HEK293 (cell line): ENCODE data around the gene CTSF.

Experiments
- CTCF ChIA-PET: fragments of 350-600 bp; formaldehyde crosslinking; extraction: SDS; loops from one replicate; lab custom pipeline; 2021; ENCODE audit warnings: antibody characterized with exemption; lab: Yijun Ruan, JAX
- POLR2A ChIA-PET: fragments of 300-600 bp; formaldehyde crosslinking; extraction: SDS; loops from one replicate; lab custom pipeline; 2020; ENCODE audit warnings: antibody characterized with exemption, inconsistent platforms; lab: Yijun Ruan, JAX
- H3K27ac ChIP-seq: fragments of 200-500 bp; sonication (Bioruptor generic); 2 replicates; pipeline ENCODE4 v1.5.1; 2014; ENCODE audit warnings: low read depth, low read length, control low read depth, inconsistent platforms; ENCODE audit errors: extremely low read depth
- H3K36me3 ChIP-seq, 2 experiments: fragments of 200-500 bp in 1 of 2; sonication (Bioruptor generic) in 1 of 2; 1 replicate in 1 of 2; 2 replicates in 1 of 2; pipeline ENCODE4 v1.5.1; 2014 to 2017; ENCODE audit warnings: inconsistent platforms in 2 of 2, low read length in 2 of 2; ENCODE audit not compliant: control insufficient read depth in 2 of 2, insufficient read depth in 1 of 2
- H3K4me1 ChIP-seq: fragments of 200-500 bp; sonication (Bioruptor generic); 2 replicates; pipeline ENCODE4 v1.5.1; 2014; ENCODE audit warnings: mild to moderate bottlenecking, low read length, inconsistent platforms; ENCODE audit not compliant: control insufficient read depth, insufficient read depth
- H3K4me3 ChIP-seq: 2 replicates; pipeline ENCODE4 v1.5.1; 2011; ENCODE audit warnings: low read depth, mild to moderate bottlenecking, control low read depth, low read length, moderate library complexity
- H3K9me3 ChIP-seq: fragments of 200-500 bp; sonication (Bioruptor generic); 2 replicates; pipeline ENCODE4 v1.5.1; 2014; ENCODE audit warnings: low read depth, low read length, inconsistent platforms; ENCODE audit not compliant: control insufficient read depth, insufficient read depth
- BCL11B ChIP-seq: fragments of 450-650 bp; formaldehyde crosslinking; IDR thresholded peaks from 2 replicates; pipeline ENCODE4 v1.5.1; 2016; ENCODE audit warnings: low read depth, missing biosample characterization, missing genetic modification characterization
- INSM2 ChIP-seq: fragments of 450-650 bp; formaldehyde crosslinking; IDR thresholded peaks from 2 replicates; pipeline ENCODE4 v1.5.1; 2016; ENCODE audit warnings: missing biosample characterization, missing genetic modification characterization
- MZF1 ChIP-seq: fragments of 450-650 bp; formaldehyde crosslinking; IDR thresholded peaks from 2 replicates; pipeline ENCODE4 v1.5.1; 2017; ENCODE audit warnings: missing biosample characterization, missing genetic modification characterization, borderline replicate concordance
- OSR2 ChIP-seq: fragments of 450-650 bp; formaldehyde crosslinking; IDR thresholded peaks from 2 replicates; pipeline ENCODE4 v1.5.1; 2016; ENCODE audit warnings: missing biosample characterization, missing genetic modification characterization
- PRDM1 ChIP-seq: fragments of 450-650 bp; formaldehyde crosslinking; IDR thresholded peaks from 2 replicates; pipeline ENCODE4; 2016; ENCODE audit warnings: missing biosample characterization, missing genetic modification characterization
- PRDM4 ChIP-seq: fragments of 450-650 bp; formaldehyde crosslinking; IDR thresholded peaks from 2 replicates; pipeline ENCODE4 v1.5.1; 2017; ENCODE audit warnings: missing biosample characterization, missing genetic modification characterization
- RBAK ChIP-seq: fragments of 450-650 bp; formaldehyde crosslinking; IDR thresholded peaks from 2 replicates; pipeline ENCODE4 v1.5.1; 2016; ENCODE audit warnings: missing biosample characterization, missing genetic modification characterization
- TRIM28 ChIP-seq: IDR thresholded peaks from 2 replicates; pipeline ENCODE4 v1.6.1; 2011; ENCODE audit warnings: low read length, control low read depth, borderline replicate concordance
- ZBTB1 ChIP-seq: fragments of 450-650 bp; formaldehyde crosslinking; IDR thresholded peaks from 2 replicates; pipeline ENCODE4 v1.5.1; 2016; ENCODE audit warnings: missing biosample characterization, missing genetic modification characterization
- ZBTB20 ChIP-seq: fragments of 450-650 bp; formaldehyde crosslinking; IDR thresholded peaks from 2 replicates; pipeline ENCODE4 v1.5.1; 2016; ENCODE audit warnings: missing biosample characterization, missing genetic modification characterization
- ZBTB48 ChIP-seq: fragments of 450-650 bp; formaldehyde crosslinking; IDR thresholded peaks from 2 replicates; pipeline ENCODE4 v1.5.1; 2016; ENCODE audit warnings: missing biosample characterization, missing genetic modification characterization
- ZBTB8A ChIP-seq: fragments of 450-650 bp; formaldehyde crosslinking; IDR thresholded peaks from 2 replicates; pipeline ENCODE4 v1.5.1; 2016; ENCODE audit warnings: missing biosample characterization, missing genetic modification characterization
- ZFHX2 ChIP-seq: fragments of 450-650 bp; formaldehyde crosslinking; conservative IDR thresholded peaks from 2 replicates; pipeline ENCODE4 v1.5.1; 2016; ENCODE audit warnings: missing biosample characterization, missing genetic modification characterization
- ZFP3 ChIP-seq: fragments of 450-650 bp; formaldehyde crosslinking; IDR thresholded peaks from 2 replicates; pipeline ENCODE4 v1.5.1; 2016; ENCODE audit warnings: low read depth, missing biosample characterization, missing genetic modification characterization
- ZNF112 ChIP-seq: fragments of 450-650 bp; formaldehyde crosslinking; IDR thresholded peaks from 2 replicates; pipeline ENCODE4 v1.5.0; 2017; ENCODE audit warnings: missing biosample characterization, missing genetic modification characterization
- ZNF132 ChIP-seq: fragments of 450-650 bp; formaldehyde crosslinking; IDR thresholded peaks from 2 replicates; pipeline ENCODE4 v1.5.1; 2017; ENCODE audit warnings: missing biosample characterization, missing genetic modification characterization, borderline replicate concordance
- ZNF174 ChIP-seq: fragments of 450-650 bp; formaldehyde crosslinking; IDR thresholded peaks from 2 replicates; pipeline ENCODE4 v1.5.0; 2017; ENCODE audit warnings: missing biosample characterization, mild to moderate bottlenecking, missing genetic modification characterization
- ZNF2 ChIP-seq: fragments of 450-650 bp; formaldehyde crosslinking; IDR thresholded peaks from 2 replicates; pipeline ENCODE4 v1.5.1; 2016; ENCODE audit warnings: missing biosample characterization, missing genetic modification characterization
- ZNF23 ChIP-seq: fragments of 450-650 bp; formaldehyde crosslinking; IDR thresholded peaks from 2 replicates; pipeline ENCODE4 v1.5.1; 2016; ENCODE audit warnings: missing biosample characterization, missing genetic modification characterization, borderline replicate concordance
- ZNF266 ChIP-seq: fragments of 450-650 bp; formaldehyde crosslinking; IDR thresholded peaks from 2 replicates; pipeline ENCODE4 v1.5.1; 2016; ENCODE audit warnings: missing biosample characterization, missing genetic modification characterization, low read depth
- ZNF391 ChIP-seq: fragments of 450-650 bp; formaldehyde crosslinking; IDR thresholded peaks from 2 replicates; pipeline ENCODE4 v1.5.1; 2016; ENCODE audit warnings: low read depth, missing biosample characterization, missing genetic modification characterization, borderline replicate concordance
- ZNF510 ChIP-seq: fragments of 450-650 bp; formaldehyde crosslinking; IDR thresholded peaks from 2 replicates; pipeline ENCODE4 v1.5.1; 2018; ENCODE audit warnings: mild to moderate bottlenecking, missing genetic modification characterization, missing biosample characterization; ENCODE audit not compliant: insufficient replicate concordance
- ZNF561 ChIP-seq: fragments of 450-650 bp; IDR thresholded peaks from 2 replicates; pipeline ENCODE4 v1.5.1; 2018; ENCODE audit warnings: missing biosample characterization, missing genetic modification characterization, borderline replicate concordance
- ZNF677 ChIP-seq: fragments of 450-650 bp; IDR thresholded peaks from 2 replicates; pipeline ENCODE4 v1.5.0; 2018; ENCODE audit warnings: missing biosample characterization, mild to moderate bottlenecking, missing genetic modification characterization, moderate library complexity
- ZNF785 ChIP-seq: fragments of 450-650 bp; formaldehyde crosslinking; IDR thresholded peaks from 2 replicates; pipeline ENCODE4 v1.5.1; 2016; ENCODE audit warnings: missing biosample characterization, missing genetic modification characterization
- ZNF830 ChIP-seq: fragments of 450-650 bp; IDR thresholded peaks from 2 replicates; pipeline ENCODE4 v1.5.0; 2018; ENCODE audit warnings: missing biosample characterization, missing genetic modification characterization, low read depth, mild to moderate bottlenecking, moderate library complexity

Gene CTSF

GRCh38 chr11:66569076-66569475 lies 670 bp upstream of the CTSF start:
- CTCF ChIA-PET, result interaction anchor here (1.4 kb wide), 1 partner anchor 21 kb away, joined by 6 read pairs; no protein-coding TSS in a partner anchor
- Histone ChIP-seq H3K4me1 (no peaks in the 10 kb centered on the region), H3K4me3 (no peak overlapping the region), H3K27ac (no peak overlapping the region), H3K9me3 (no peaks in the 10 kb centered on the region), H3K36me3 (no peaks in the 10 kb centered on the region)
- TF ChIP-seq ZNF785 (tag by site-specific recombination), result no peak
- no peak for TF ChIP-seq ZFHX2 (tag by site-specific recombination)
- TF ChIP-seq ZBTB48, result no peak
- TF ChIP-seq ZNF174 (tag by site-specific recombination), result no peak
- no peak for TF ChIP-seq ZNF830 (tag by site-specific recombination)
- TF ChIP-seq ZNF132, result no peak
- TF ChIP-seq RBAK (tag by site-specific recombination), result no peak
- no peak for TF ChIP-seq ZNF112
- no peak for TF ChIP-seq ZBTB8A (tag by site-specific recombination)
- no peak for TF ChIP-seq ZNF561 (tag by site-specific recombination)
- no peak for TF ChIP-seq ZNF23 (tag by site-specific recombination)
- no peak for TF ChIP-seq OSR2
- no peak for TF ChIP-seq ZNF2 (tag by site-specific recombination)
- TF ChIP-seq ZNF266 (tag by site-specific recombination), result no peak
- no peak for TF ChIP-seq PRDM1 (tag by site-specific recombination)
- POLR2A ChIA-PET, result interaction anchor here (0.7 to 1.1 kb wide), 2 partner anchors 23 to 321 kb away, joined by 3 to 4 read pairs; partner anchors contain the start of gene ZDHHC24

GRCh38 chr11:66567787-66568123 lies 651 bp downstream of the CTSF start:
- Histone ChIP-seq H3K4me1 (no peaks in the 10 kb centered on the region), H3K36me3 (no peaks in the 10 kb centered on the region), H3K9me3 (no peaks in the 10 kb centered on the region), H3K27ac (no peak overlapping the region), H3K4me3 (no peak overlapping the region)
- ChIA-PET POLR2A (interaction anchor here (0.6 kb wide), 1 partner anchor 101 kb away, joined by 3 read pairs; no protein-coding TSS in a partner anchor), CTCF (interaction anchor here (0.6 to 1.1 kb wide), 3 partner anchors 10 to 159 kb away, joined by 3 to 4 read pairs (median 4); no protein-coding TSS in a partner anchor)
- TF ChIP-seq BCL11B (tag by site-specific recombination) (no peak), ZNF510 (tag by site-specific recombination) (no peak)

GRCh38 chr11:66566221-66566620 lies 2.2 kb downstream of the CTSF start:
- no peak overlapping the region for H3K4me3 ChIP-seq
- CTCF ChIA-PET, result no interaction called here
- H3K9me3 ChIP-seq, result no peaks in the 10 kb centered on the region
- H3K27ac ChIP-seq, result no peak overlapping the region
- H3K36me3 ChIP-seq, result no peaks in the 10 kb centered on the region
- TF ChIP-seq INSM2 (tag by site-specific recombination) (no peak), ZBTB1 (tag by site-specific recombination) (no peak), ZBTB20 (tag by site-specific recombination) (no peak)
- H3K4me1 ChIP-seq, result no peaks in the 10 kb centered on the region
- POLR2A ChIA-PET, result no interaction called here

GRCh38 chr11:66564984-66565383 lies 3.4 kb downstream of the CTSF start:
- ChIA-PET POLR2A (no interaction called here), CTCF (no interaction called here)
- Histone ChIP-seq H3K27ac (no peak overlapping the region), H3K9me3 (no peaks in the 10 kb centered on the region), H3K36me3 (no peaks in the 10 kb centered on the region), H3K4me3 (no peak overlapping the region), H3K4me1 (no peaks in the 10 kb centered on the region)
- TF ChIP-seq ZNF391 (tag by site-specific recombination) (no peak), PRDM4 (tag by site-specific recombination) (no peak), ZFP3 (tag by site-specific recombination) (no peak), MZF1 (tag by site-specific recombination) (no peak), ZNF677 (tag by site-specific recombination) (no peak), TRIM28 (no peak), ZNF174 (tag by site-specific recombination) (no peak), ZNF830 (tag by site-specific recombination) (no peak)
